ENCODE data around the gene MACROD2.

GRCh38 chr20:14412065-14412681 is 416.9 kb downstream of the MACROD2 start:
- TF ChIP-seq CTCF (IDR thresholded peaks at IDR 0.05) = no peak
- no peak for TF ChIP-seq POLR2A (IDR thresholded peaks at IDR 0.05)
